Measurements from ENCODE around the gene TFEB. TPM values are rescaled to one million over a fixed set of nuclear protein-coding genes. Genes with fewer than 3 reads are reported as not detected.
A peak's percentile ranks its signal among the peaks of the same experiment; 100 is the strongest.

Gene TFEB
- total and polyA plus RNA-seq, 4 donors, result 13.3 to 38.4 (median 27.8) TPM

GRCh38 chr6:41718828-41719227, 16.6 kb downstream of the TFEB start:
- WGBS, 2 donors, result 94 to 96% methylated on average over 5 of the region's 5 CpGs
- Histone ChIP-seq H3K4me1 (ENCODE audit: control insufficient read depth in 5 of 5, insufficient read depth in 5 of 5, low read length in 5 of 5) (peaks cover 3 to 35% (median 26%) of the 10 kb centered on the region in 5 donors), H3K9ac (ENCODE audit: insufficient read depth in 1 of 2, low read length in 2 of 2) (no peak overlapping the region), H3K9me3 (ENCODE audit: control insufficient read depth in 4 of 4, insufficient read depth in 3 of 4, low read length in 3 of 4) (no peaks in the 10 kb centered on the region), H3K27ac (ENCODE audit: low read depth in 1 of 2, low read length in 1 of 2) (no peak overlapping the region), H3K4me3 (no peak overlapping the region), H3K36me3 (ENCODE audit: control insufficient read depth in 4 of 4, insufficient read depth in 4 of 4, low read length in 4 of 4) (no peaks in the 10 kb centered on the region), H3K27me3 (ENCODE audit: control insufficient read depth in 3 of 3, insufficient read depth in 3 of 3, low read length in 2 of 3) (no peaks in the 10 kb centered on the region)
- TF ChIP-seq CTCF (IDR thresholded peaks at IDR 0.05; ENCODE audit: control extremely low read depth, extremely low read depth), result no peak
- ATAC-seq (ENCODE audit: insufficient read depth, low FRiP score) (no peak), DNase-seq (no peak)

- ATAC-seq (ENCODE audit: insufficient read depth, low FRiP score), result no peak
- H3K9ac ChIP-seq (ENCODE audit: insufficient read depth in 1 of 2, low read length in 2 of 2), result no peak overlapping the region
- peak overlapping the region in 1 of 2 donors; percentile 76 for H3K27ac ChIP-seq (ENCODE audit: low read depth in 1 of 2, low read length in 1 of 2)
- H3K4me1 ChIP-seq (ENCODE audit: control insufficient read depth in 5 of 5, insufficient read depth in 5 of 5, low read length in 5 of 5), result peaks cover 0 to 28% (median 20%) of the 10 kb centered on the region in 5 donors
- H3K4me3 ChIP-seq, result no peak overlapping the region
- no peak for TF ChIP-seq CTCF (IDR thresholded peaks at IDR 0.05; ENCODE audit: control extremely low read depth, extremely low read depth)
- no peaks in the 10 kb centered on the region for H3K9me3 ChIP-seq (ENCODE audit: control insufficient read depth in 4 of 4, insufficient read depth in 3 of 4, low read length in 3 of 4)
- WGBS, 2 donors, result 54 to 74% methylated on average over 1 of the region's 1 CpG
- H3K36me3 ChIP-seq (ENCODE audit: control insufficient read depth in 4 of 4, insufficient read depth in 4 of 4, low read length in 4 of 4), result no peaks in the 10 kb centered on the region
- H3K27me3 ChIP-seq (ENCODE audit: control insufficient read depth in 3 of 3, insufficient read depth in 3 of 3, low read length in 2 of 3), result no peaks in the 10 kb centered on the region
- DNase-seq, result no peak
Observed at GRCh38 chr6:41717392-41717736, 18.0 kb downstream of the TFEB start.

- H3K4me1 ChIP-seq (ENCODE audit: control insufficient read depth in 5 of 5, insufficient read depth in 5 of 5, low read length in 5 of 5), result peaks cover 0 to 28% (median 25%) of the 10 kb centered on the region in 5 donors
- peak in 1 of 3 donors; percentile 50 for DNase-seq
- H3K9ac ChIP-seq (ENCODE audit: insufficient read depth in 1 of 2, low read length in 2 of 2), result no peak overlapping the region
- TF ChIP-seq CTCF (IDR thresholded peaks at IDR 0.05; ENCODE audit: control extremely low read depth, extremely low read depth), result no peak
- ATAC-seq (ENCODE audit: insufficient read depth, low FRiP score), result no peak
- H3K9me3 ChIP-seq (ENCODE audit: control insufficient read depth in 4 of 4, insufficient read depth in 3 of 4, low read length in 3 of 4), result no peaks in the 10 kb centered on the region
- no peaks in the 10 kb centered on the region for H3K27me3 ChIP-seq (ENCODE audit: control insufficient read depth in 3 of 3, insufficient read depth in 3 of 3, low read length in 2 of 3)
- WGBS, 2 donors, result 84 to 89% methylated on average over 11 of the region's 11 CpGs
- peak overlapping the region in 1 of 2 donors; percentile 76 for H3K27ac ChIP-seq (ENCODE audit: low read depth in 1 of 2, low read length in 1 of 2)
- no peak overlapping the region for H3K4me3 ChIP-seq
- H3K36me3 ChIP-seq (ENCODE audit: control insufficient read depth in 4 of 4, insufficient read depth in 4 of 4, low read length in 4 of 4), result no peaks in the 10 kb centered on the region
Observed at GRCh38 chr6:41716516-41717391, 18.7 kb downstream of the TFEB start.

All from lung (tissue), 12 donors.